Measurements from ENCODE around the gene SLC39A10. TPM values are rescaled to one million over a fixed set of nuclear protein-coding genes. Genes with fewer than 3 reads are reported as not detected.

Gene SLC39A10
- total RNA-seq, 1 donor from 2014 or later = 6.1 TPM

- no peak for ATAC-seq
Observed at GRCh38 chr2:195730912-195731311, 73.9 kb downstream of the SLC39A10 start.

DNA sequence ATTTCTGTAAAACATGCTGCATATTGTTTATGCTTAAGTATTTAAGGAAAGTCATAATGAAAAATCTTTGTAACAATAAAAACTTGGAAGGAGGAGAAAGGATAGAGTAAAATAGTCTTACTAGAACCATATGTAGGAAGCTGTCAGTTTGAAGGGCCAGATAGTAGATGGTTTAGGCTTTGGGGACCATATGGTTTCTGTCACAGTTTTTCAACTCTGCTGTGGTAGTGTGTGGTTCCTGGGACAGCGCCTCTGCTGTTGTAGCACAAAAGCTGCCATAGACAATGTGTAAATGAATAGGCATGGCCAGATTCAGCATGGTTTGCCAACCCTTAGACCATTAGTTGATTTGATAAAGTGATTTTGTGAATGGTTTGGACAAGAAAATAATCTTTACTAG lies 75.5 kb downstream of the SLC39A10 start:
- ATAC-seq = no peak

GRCh38 chr2:195733831-195734230 lies 76.8 kb downstream of the SLC39A10 start:
- ATAC-seq = no peak

- no peak for ATAC-seq
Observed at GRCh38 chr2:195734395-195734794, 77.4 kb downstream of the SLC39A10 start.

DNA sequence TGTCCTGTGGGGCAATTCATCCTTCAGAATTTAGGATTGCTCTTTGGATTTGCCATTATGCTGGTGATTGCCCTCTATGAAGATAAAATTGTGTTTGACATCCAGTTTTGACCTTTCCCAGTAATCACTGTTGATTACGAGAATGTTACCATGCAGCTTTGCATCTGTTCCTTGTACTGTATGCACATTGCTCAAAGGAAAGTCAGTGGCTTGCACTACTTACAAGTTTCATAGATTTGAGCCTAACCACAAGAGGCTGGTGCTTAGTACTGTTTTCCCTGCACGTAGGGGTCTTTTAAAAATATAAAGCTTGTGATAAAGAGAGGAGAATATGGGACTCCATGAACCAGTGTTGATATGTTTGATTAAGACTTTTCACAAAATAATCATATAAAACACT lies 77.9 kb downstream of the SLC39A10 start:
- no peak for ATAC-seq

GRCh38 chr2:195735347-195735746 lies 78.3 kb downstream of the SLC39A10 start:
- ATAC-seq = no peak

GRCh38 chr2:195737511-195738325 lies 80.7 kb downstream of the SLC39A10 start:
- no peak for ATAC-seq

DNA sequence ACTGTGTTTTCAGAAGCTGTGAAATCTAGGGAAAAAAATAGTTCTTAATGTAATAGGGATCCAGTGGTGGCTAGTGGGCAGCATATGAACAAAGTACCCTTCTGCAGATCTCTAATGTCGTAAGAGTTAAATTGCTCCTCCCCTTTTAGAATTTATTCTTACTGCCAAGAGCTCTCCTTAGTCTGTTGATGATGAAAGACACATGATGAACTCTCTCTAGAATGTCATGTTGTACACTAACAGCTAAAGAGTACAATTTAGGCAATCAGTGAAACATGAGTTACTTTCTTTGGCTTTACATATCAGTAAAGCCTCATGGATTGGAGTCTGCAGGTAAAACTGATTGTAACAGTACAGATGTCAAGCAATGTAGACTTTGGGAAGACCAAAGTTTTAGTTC lies 84.2 kb downstream of the SLC39A10 start:
- no peak for ATAC-seq

DNA sequence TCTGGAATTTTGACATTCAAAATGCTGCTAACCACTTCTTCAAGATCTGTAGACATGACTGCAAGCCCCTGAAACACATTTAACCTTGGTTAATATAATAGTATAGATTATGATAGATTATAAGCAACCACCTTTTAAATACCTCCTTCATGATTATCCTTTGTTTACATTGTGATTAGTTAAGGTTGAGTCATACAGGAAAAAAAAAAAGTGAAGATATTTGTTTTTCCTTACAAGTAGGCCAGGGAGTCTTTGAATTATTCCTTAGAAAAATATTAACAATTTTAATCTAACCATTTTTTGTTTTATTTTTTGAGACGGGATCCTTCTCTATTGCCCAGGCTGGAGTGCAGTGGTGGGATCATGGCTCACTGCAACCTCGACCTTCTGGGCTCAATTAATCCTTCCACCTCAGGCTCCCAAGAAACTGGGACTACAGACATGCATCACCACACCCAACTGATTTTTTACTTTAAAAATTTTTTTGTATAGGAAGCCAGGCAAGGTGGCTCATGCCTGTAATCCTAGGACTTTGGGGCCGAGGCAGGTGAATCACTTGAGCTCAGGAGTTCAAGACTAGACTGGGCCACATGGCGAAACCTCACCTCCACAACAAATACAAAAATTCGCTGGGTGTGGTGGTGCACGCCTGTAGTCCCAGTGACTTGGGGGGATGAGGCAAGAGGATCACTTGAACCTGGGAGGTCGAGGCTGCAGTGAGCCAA lies 99.4 kb downstream of the SLC39A10 start:
- peak; percentile 85 for ATAC-seq

- ATAC-seq = no peak
Observed at GRCh38 chr2:195758846-195759245, 101.8 kb downstream of the SLC39A10 start.

- ATAC-seq = no peak
Observed at GRCh38 chr2:195759877-195760276, 102.9 kb downstream of the SLC39A10 start.

GRCh38 chr2:195763866-195764265 lies 106.8 kb downstream of the SLC39A10 start:
- no peak for ATAC-seq

GRCh38 chr2:195766691-195767090 lies 109.7 kb downstream of the SLC39A10 start:
- no peak for ATAC-seq

GRCh38 chr2:195768431-195768830 lies 111.4 kb downstream of the SLC39A10 start:
- no peak for ATAC-seq

DNA sequence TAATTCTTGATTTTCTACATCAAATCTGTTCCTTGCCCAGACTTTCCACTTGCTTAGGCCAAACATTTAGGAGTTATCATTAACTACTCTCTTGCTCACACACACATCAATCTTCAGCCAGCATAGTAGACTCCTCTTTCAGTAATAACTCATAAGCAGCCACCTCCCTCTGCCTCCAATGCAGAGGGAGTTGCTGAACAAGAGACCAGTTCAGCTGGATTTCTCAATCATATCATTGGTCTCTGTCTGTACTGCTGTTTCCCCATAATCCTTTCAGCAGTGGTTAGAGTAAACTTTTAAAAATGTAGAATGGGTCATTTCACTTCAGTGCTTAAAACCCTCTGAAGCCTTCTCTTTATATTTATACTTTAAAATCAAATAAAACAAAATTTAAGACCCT lies 112.9 kb downstream of the SLC39A10 start:
- peak; percentile 69 for ATAC-seq

GRCh38 chr2:195779491-195779890 lies 122.5 kb downstream of the SLC39A10 start:
- no peak for ATAC-seq

GRCh38 chr2:195782156-195782555 lies 125.1 kb downstream of the SLC39A10 start:
- no peak for ATAC-seq

Data from esophagus mucosa (tissue), 1 donor.